ENCODE data around the gene SLC12A2.

GRCh38 chr5:128212191-128212806 lies 128.7 kb downstream of the SLC12A2 start:
- TF ChIP-seq CTCF (conservative IDR thresholded peaks at IDR 0.05 in 1 of 2, IDR thresholded peaks at IDR 0.05 in 1 of 2; ENCODE audit: low read depth in 1 of 2, low read length in 2 of 2) (no peak), EZH2 (IDR thresholded peaks at IDR 0.05; ENCODE audit: low read length, missing control alignments) (no peak)
